ENCODE data around the gene CHRNA1.

Gene CHRNA1

GRCh38 chr2:174798801-174799200, 34.5 kb upstream of the CHRNA1 start:
- no peak overlapping the region for H3K27ac ChIP-seq
- no peak for DNase-seq (ENCODE audit: low spot score)
- no peak overlapping the region for H3K4me3 ChIP-seq
- TF ChIP-seq CTCF (IDR thresholded peaks at IDR 0.05), result no peak

- Histone ChIP-seq H3K27ac (no peak overlapping the region), H3K4me3 (no peak overlapping the region)
- DNase-seq (ENCODE audit: low spot score), result no peak
- no peak for TF ChIP-seq CTCF (IDR thresholded peaks at IDR 0.05)
Observed at GRCh38 chr2:174797781-174798276, 33.6 kb upstream of the CHRNA1 start.

- H3K27ac ChIP-seq, result no peak overlapping the region
- TF ChIP-seq CTCF (IDR thresholded peaks at IDR 0.05), result no peak
- DNase-seq (ENCODE audit: low spot score), result no peak
- H3K4me3 ChIP-seq, result no peak overlapping the region
Observed at GRCh38 chr2:174796319-174796771, 32.1 kb upstream of the CHRNA1 start.

- no peak for DNase-seq (ENCODE audit: low spot score)
- TF ChIP-seq CTCF (IDR thresholded peaks at IDR 0.05), result no peak
- Histone ChIP-seq H3K27ac (no peak overlapping the region), H3K4me3 (no peak overlapping the region)
Observed at GRCh38 chr2:174794851-174795374, 30.6 kb upstream of the CHRNA1 start.

GRCh38 chr2:174792309-174793025, 28.2 kb upstream of the CHRNA1 start:
- Histone ChIP-seq H3K4me3 (no peak overlapping the region), H3K27ac (no peak overlapping the region)
- TF ChIP-seq CTCF (IDR thresholded peaks at IDR 0.05), result no peak
- no peak for DNase-seq (ENCODE audit: low spot score)

- Histone ChIP-seq H3K27ac (no peak overlapping the region), H3K4me3 (no peak overlapping the region)
- DNase-seq (ENCODE audit: low spot score), result no peak
- TF ChIP-seq CTCF (IDR thresholded peaks at IDR 0.05), result no peak
Observed at GRCh38 chr2:174791746-174792280, 27.5 kb upstream of the CHRNA1 start.

- DNase-seq (ENCODE audit: low spot score), result no peak
- Histone ChIP-seq H3K27ac (no peak overlapping the region), H3K4me3 (no peak overlapping the region)
- TF ChIP-seq CTCF (IDR thresholded peaks at IDR 0.05), result no peak
Observed at GRCh38 chr2:174791020-174791419, 26.7 kb upstream of the CHRNA1 start.

Measured in coronary artery (tissue), 2 donors.